ENCODE data around the gene PIAS2.

Gene PIAS2

DNA sequence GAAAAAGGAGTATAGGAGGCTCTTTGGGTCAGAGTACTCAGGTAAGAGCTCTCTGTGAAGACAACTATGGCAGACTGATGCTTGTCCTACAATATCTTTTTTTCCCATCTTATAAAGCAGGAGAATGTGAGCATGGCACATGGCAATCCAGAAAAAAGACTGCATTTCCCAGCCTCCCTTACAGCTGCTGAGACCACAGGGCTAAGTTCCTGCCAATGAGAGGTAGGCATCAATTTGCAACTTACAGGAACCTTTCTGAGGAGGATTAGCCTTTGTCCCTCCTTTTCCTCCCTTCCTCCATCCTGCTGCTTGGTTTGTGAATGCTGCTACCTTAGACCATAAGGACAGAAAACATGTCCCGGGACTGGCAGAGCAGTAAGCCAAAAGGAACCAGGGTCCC, 122.7 kb downstream of the PIAS2 start:
- H3K36me3 ChIP-seq (replicated peaks) = no peaks in the 10 kb centered on the region
- H3K4me1 ChIP-seq = no peaks in the 10 kb centered on the region
- in situ Hi-C loops (cut with MboI; ENCODE audit: low sequenced_read_pairs) = no loop called here
- H3K4me3 ChIP-seq = no peak overlapping the region
- DNase-seq (ENCODE audit: low spot score in 2 of 2) = no peak
- no peaks in the 10 kb centered on the region for H3K27me3 ChIP-seq (ENCODE audit: low read depth)
- no peaks in the 10 kb centered on the region for H3K9me3 ChIP-seq

GRCh38 chr18:46793565-46793964, 123.7 kb downstream of the PIAS2 start:
- no peak for DNase-seq (ENCODE audit: low spot score in 2 of 2)
- H3K9me3 ChIP-seq = no peaks in the 10 kb centered on the region
- no peak overlapping the region for H3K4me3 ChIP-seq
- no peaks in the 10 kb centered on the region for H3K36me3 ChIP-seq (replicated peaks)
- H3K27me3 ChIP-seq (ENCODE audit: low read depth) = no peaks in the 10 kb centered on the region
- in situ Hi-C loops (cut with MboI; ENCODE audit: low sequenced_read_pairs) = no loop called here
- no peaks in the 10 kb centered on the region for H3K4me1 ChIP-seq

DNA sequence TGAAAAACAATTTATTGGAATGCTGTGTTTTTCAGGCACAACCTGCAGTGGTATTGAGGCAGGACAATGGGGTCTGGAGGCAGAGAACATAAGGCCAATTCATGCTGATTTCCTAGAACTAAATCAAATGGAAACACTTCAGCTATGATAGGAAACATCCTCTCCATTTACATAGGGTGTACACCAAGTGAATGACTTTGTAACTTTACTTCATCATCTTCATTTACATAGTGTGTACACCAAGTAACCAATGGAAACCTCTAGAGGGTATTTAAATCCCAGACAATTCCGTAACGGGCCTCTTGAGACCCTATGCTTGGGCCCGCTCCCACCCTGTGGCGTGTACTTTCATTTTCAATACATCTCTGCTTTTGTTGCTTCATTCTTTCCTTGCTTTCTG, 128.2 kb downstream of the PIAS2 start:
- Histone ChIP-seq H3K4me1 (no peaks in the 10 kb centered on the region), H3K4me3 (no peak overlapping the region), H3K27me3 (ENCODE audit: low read depth) (no peaks in the 10 kb centered on the region), H3K36me3 (replicated peaks) (no peaks in the 10 kb centered on the region), H3K9me3 (no peaks in the 10 kb centered on the region)
- DNase-seq (ENCODE audit: low spot score in 2 of 2) = no peak
- in situ Hi-C loops (cut with MboI; ENCODE audit: low sequenced_read_pairs) = no loop called here

DNA sequence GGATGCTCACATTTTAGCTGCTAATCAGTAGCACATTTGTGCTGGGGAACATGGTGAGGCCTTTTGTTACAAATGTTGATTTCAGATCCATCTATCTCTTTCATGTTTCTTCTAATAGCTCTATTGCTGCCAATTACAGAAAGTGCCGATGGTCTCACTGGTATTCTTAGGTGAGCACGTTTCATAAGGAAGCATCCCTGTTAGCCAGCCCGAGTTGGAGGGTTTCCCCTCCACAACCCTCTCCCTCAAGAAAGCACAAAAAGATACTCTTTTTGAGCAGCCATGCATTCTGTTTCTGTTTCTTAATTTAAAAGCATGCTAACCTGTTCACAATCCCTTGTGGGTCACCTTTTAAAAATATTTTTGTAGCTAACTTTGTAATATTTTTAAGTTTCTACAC, 129.6 kb downstream of the PIAS2 start:
- H3K4me3 ChIP-seq = no peak overlapping the region
- in situ Hi-C loops (cut with MboI; ENCODE audit: low sequenced_read_pairs) = no loop called here
- no peaks in the 10 kb centered on the region for H3K9me3 ChIP-seq
- no peaks in the 10 kb centered on the region; the same call in 1 of the 2 replicates for H3K4me1 ChIP-seq
- H3K27me3 ChIP-seq (ENCODE audit: low read depth) = no peaks in the 10 kb centered on the region
- no peaks in the 10 kb centered on the region for H3K36me3 ChIP-seq (replicated peaks)
- DNase-seq (ENCODE audit: low spot score in 2 of 2) = no peak

- no peak overlapping the region for H3K4me3 ChIP-seq
- no peaks in the 10 kb centered on the region for H3K36me3 ChIP-seq (replicated peaks)
- no peaks in the 10 kb centered on the region for H3K27me3 ChIP-seq (ENCODE audit: low read depth)
- in situ Hi-C loops (cut with MboI; ENCODE audit: low sequenced_read_pairs) = no loop called here
- H3K9me3 ChIP-seq = no peaks in the 10 kb centered on the region
- DNase-seq (ENCODE audit: low spot score in 2 of 2) = no peak
- peaks cover 6% of the 10 kb centered on the region for H3K4me1 ChIP-seq
Measured at GRCh38 chr18:46772357-46772756, 144.9 kb downstream of the PIAS2 start.

DNA sequence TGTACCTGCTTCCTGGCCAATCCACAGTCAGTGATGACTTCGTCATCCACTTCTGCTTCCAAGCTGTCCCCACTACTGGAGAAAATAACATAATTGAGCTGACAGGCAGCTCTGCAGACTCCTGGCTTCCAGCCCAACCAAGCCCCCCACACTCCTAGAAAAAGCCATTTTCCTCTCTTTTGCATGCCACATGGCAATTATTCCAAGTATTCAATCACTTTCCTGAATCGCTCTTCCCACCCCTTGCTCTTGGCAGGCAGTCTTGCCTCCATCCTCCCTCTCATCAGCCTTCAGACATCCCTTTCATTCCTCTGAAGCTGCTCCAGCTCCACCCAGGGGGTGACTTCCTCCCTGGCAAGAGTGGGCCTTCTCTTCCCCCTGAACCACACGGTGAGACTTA, 146.2 kb downstream of the PIAS2 start:
- in situ Hi-C loops (cut with MboI; ENCODE audit: low sequenced_read_pairs) = no loop called here
- H3K9me3 ChIP-seq = no peaks in the 10 kb centered on the region
- no peaks in the 10 kb centered on the region for H3K27me3 ChIP-seq (ENCODE audit: low read depth)
- no peaks in the 10 kb centered on the region for H3K36me3 ChIP-seq (replicated peaks)
- peaks cover 6% of the 10 kb centered on the region for H3K4me1 ChIP-seq
- no peak overlapping the region for H3K4me3 ChIP-seq
- no peak for DNase-seq (ENCODE audit: low spot score in 2 of 2)

DNA sequence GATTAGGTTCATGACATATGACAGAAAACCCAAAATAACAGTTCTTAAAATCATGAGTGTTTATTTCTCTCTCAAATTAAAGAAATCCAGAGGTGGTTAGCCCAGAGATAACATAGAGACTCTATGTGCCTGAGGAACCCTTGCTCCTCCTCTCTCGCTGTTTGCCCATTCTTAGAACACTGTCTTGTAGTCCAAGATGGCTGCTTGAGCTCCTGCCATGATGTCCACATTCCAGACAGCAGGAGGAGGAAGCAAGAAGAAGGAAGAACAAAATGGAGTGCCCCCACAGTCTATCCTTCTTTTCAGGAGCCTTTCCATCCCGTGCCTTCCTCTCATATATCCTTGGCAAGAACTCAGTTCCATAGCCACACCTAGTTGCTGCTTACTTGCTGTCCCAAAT, 146.6 kb downstream of the PIAS2 start:
- Histone ChIP-seq H3K4me1 (peaks cover 6% of the 10 kb centered on the region), H3K27me3 (ENCODE audit: low read depth) (no peaks in the 10 kb centered on the region), H3K4me3 (no peak overlapping the region), H3K36me3 (replicated peaks) (no peaks in the 10 kb centered on the region), H3K9me3 (no peaks in the 10 kb centered on the region)
- DNase-seq (ENCODE audit: low spot score in 2 of 2) = no peak
- in situ Hi-C loops (cut with MboI; ENCODE audit: low sequenced_read_pairs) = no loop called here

GRCh38 chr18:46768166-46768921, 149.0 kb downstream of the PIAS2 start:
- in situ Hi-C loops (cut with MboI; ENCODE audit: low sequenced_read_pairs) = no loop called here
- DNase-seq (ENCODE audit: low spot score in 2 of 2) = no peak
- H3K4me1 ChIP-seq = no peaks in the 10 kb centered on the region
- H3K36me3 ChIP-seq (replicated peaks) = no peaks in the 10 kb centered on the region
- no peaks in the 10 kb centered on the region for H3K27me3 ChIP-seq (ENCODE audit: low read depth)
- no peaks in the 10 kb centered on the region for H3K9me3 ChIP-seq
- no peak overlapping the region for H3K4me3 ChIP-seq

- Histone ChIP-seq H3K9me3 (no peaks in the 10 kb centered on the region), H3K4me3 (no peak overlapping the region), H3K36me3 (replicated peaks) (no peaks in the 10 kb centered on the region), H3K4me1 (no peaks in the 10 kb centered on the region), H3K27me3 (ENCODE audit: low read depth) (no peaks in the 10 kb centered on the region)
- in situ Hi-C loops (cut with MboI; ENCODE audit: low sequenced_read_pairs) = no loop called here
- DNase-seq (ENCODE audit: low spot score in 2 of 2) = no peak
Measured at GRCh38 chr18:46767217-46767616, 150.1 kb downstream of the PIAS2 start.

- Histone ChIP-seq H3K4me1 (no peaks in the 10 kb centered on the region), H3K27me3 (ENCODE audit: low read depth) (no peaks in the 10 kb centered on the region), H3K4me3 (no peak overlapping the region), H3K36me3 (replicated peaks) (no peaks in the 10 kb centered on the region), H3K9me3 (no peaks in the 10 kb centered on the region)
- in situ Hi-C loops (cut with MboI; ENCODE audit: low sequenced_read_pairs) = no loop called here
- no peak for DNase-seq (ENCODE audit: low spot score in 2 of 2)
Measured at GRCh38 chr18:46764586-46764985, 152.7 kb downstream of the PIAS2 start.

DNA sequence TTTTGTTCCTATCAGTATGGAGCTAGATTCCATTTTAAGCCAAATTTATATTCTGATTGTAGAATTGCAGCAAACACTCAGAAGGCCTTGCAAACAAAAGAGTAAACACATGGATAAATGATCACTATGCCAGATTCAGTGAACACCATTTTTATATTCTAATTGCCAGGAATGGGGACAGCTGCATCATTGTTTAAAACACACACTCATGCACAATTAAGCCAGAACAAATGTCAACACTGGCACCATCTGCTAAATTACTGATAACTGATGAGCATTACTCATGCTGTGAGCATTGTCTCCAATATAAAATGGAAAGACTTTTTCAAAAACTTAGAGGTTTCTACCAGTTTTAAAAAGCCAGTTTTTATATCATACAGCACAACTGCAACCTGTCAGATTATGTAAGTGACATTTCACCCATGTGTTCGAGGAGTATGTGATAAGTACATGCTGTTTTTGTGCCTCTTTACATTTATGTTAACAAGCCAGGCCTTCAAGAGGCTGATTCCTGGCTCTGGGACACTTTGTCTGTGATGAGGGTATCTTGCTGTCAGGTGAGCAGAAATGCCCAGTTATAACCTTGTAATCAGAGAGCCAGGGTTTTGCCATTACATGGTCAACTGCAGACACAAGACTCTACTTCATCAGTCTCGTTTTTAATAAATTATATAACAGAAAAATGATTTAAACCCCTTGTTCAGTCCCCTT, 156.1 kb downstream of the PIAS2 start:
- H3K36me3 ChIP-seq (replicated peaks) = no peaks in the 10 kb centered on the region
- in situ Hi-C loops (cut with MboI; ENCODE audit: low sequenced_read_pairs) = no loop called here
- H3K4me1 ChIP-seq = no peaks in the 10 kb centered on the region
- no peak for DNase-seq (ENCODE audit: low spot score in 2 of 2)
- H3K27me3 ChIP-seq (ENCODE audit: low read depth) = peaks cover 3% of the 10 kb centered on the region; the same call in 1 of the 2 replicates
- H3K4me3 ChIP-seq = no peak overlapping the region
- no peaks in the 10 kb centered on the region for H3K9me3 ChIP-seq

GRCh38 chr18:46759890-46760289, 157.4 kb downstream of the PIAS2 start:
- peaks cover 3% of the 10 kb centered on the region; the same call in 1 of the 2 replicates for H3K27me3 ChIP-seq (ENCODE audit: low read depth)
- DNase-seq (ENCODE audit: low spot score in 2 of 2) = no peak
- in situ Hi-C loops (cut with MboI; ENCODE audit: low sequenced_read_pairs) = no loop called here
- no peaks in the 10 kb centered on the region for H3K9me3 ChIP-seq
- H3K4me1 ChIP-seq = peaks cover 3% of the 10 kb centered on the region; the same call in 1 of the 2 replicates
- no peak overlapping the region for H3K4me3 ChIP-seq
- H3K36me3 ChIP-seq (replicated peaks) = no peaks in the 10 kb centered on the region

DNA sequence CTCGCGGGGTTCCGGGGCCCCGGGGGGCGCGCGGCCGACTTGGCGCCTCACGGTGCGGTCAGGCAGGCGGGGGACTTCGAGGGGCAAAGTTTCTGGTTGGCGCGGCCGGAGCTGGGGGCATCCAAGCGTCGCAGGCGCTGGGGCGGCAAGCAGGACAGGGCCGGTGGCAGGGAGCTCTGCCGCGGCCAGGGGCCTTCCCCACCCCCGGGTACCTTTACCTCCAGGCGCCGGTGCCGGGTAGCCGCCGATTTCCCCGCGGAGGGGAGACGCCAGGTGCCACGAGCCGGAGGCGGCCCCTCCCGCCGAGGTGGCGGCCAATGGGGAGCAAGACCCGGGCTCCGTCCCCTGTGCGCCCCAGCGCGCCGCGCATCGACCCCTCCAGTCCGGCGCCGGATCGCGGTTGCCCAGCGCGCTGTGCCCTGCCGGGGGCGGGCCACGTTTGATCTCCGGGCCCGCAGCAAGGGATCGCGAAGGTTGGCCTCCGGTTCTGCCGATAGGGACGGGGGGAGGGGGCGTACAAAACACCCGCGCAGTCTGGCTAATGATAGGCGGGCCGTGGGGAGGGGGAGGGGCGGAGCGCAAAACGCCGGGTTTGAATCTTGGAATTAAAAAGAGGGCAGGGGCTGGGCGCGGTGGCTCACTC, 160.6 kb downstream of the PIAS2 start, which contains the start of gene ST8SIA5:
ST8SIA5 (minus strand) TSS at position 495 of the 643 bp plus-strand sequence. CDS start 545 bp downstream, outside the sequence.
- peak; percentile 36 to 82 for DNase-seq (ENCODE audit: low spot score in 2 of 2)
- Histone ChIP-seq H3K36me3 (replicated peaks) (no peaks in the 10 kb centered on the region), H3K9me3 (no peaks in the 10 kb centered on the region), H3K4me1 (peaks cover 3% of the 10 kb centered on the region; the same call in 1 of the 2 replicates), H3K27me3 (ENCODE audit: low read depth) (peaks cover 3% of the 10 kb centered on the region; the same call in 1 of the 2 replicates), H3K4me3 (peak within 1 kb of the TSS; percentile 37)
- in situ Hi-C loops (cut with MboI; ENCODE audit: low sequenced_read_pairs) = no loop called here

Measured in HAP-1 (cell line).